ENCODE results near the gene TYMS.

DNA sequence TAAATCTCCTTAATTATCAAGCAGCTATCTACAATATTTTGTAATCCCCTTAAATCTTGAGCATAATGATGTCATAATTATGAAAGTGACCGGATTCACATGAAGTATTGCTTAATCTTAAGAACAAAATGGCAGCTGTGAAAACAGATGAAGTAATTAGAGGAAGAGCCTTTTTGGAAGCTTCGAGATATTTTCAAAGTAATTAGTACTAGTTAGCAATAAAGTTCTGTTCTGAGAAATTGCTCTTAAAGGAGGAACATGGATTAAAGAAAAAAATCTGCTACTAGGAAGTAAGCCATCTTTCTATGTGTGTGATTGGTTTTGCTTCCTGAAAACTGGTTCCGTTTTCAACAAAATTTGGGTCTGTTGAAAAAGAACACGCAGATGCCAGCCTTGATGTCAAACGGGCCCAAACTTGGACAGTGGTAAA lies 42.3 kb upstream of the TYMS start:
- TF ChIP-seq, protein P1, sequence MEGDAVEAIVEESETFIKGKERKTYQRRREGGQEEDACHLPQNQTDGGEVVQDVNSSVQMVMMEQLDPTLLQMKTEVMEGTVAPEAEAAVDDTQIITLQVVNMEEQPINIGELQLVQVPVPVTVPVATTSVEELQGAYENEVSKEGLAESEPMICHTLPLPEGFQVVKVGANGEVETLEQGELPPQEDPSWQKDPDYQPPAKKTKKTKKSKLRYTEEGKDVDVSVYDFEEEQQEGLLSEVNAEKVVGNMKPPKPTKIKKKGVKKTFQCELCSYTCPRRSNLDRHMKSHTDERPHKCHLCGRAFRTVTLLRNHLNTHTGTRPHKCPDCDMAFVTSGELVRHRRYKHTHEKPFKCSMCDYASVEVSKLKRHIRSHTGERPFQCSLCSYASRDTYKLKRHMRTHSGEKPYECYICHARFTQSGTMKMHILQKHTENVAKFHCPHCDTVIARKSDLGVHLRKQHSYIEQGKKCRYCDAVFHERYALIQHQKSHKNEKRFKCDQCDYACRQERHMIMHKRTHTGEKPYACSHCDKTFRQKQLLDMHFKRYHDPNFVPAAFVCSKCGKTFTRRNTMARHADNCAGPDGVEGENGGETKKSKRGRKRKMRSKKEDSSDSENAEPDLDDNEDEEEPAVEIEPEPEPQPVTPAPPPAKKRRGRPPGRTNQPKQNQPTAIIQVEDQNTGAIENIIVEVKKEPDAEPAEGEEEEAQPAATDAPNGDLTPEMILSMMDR (IDR thresholded peaks at IDR 0.05 in 2 of 3, conservative IDR thresholded peaks at IDR 0.05 in 1 of 3; ENCODE audit: insufficient read depth in 2 of 3, low read depth in 1 of 3, low read length in 3 of 3): no peak
- TF ChIP-seq, protein P2, sequence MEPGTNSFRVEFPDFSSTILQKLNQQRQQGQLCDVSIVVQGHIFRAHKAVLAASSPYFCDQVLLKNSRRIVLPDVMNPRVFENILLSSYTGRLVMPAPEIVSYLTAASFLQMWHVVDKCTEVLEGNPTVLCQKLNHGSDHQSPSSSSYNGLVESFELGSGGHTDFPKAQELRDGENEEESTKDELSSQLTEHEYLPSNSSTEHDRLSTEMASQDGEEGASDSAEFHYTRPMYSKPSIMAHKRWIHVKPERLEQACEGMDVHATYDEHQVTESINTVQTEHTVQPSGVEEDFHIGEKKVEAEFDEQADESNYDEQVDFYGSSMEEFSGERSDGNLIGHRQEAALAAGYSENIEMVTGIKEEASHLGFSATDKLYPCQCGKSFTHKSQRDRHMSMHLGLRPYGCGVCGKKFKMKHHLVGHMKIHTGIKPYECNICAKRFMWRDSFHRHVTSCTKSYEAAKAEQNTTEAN (CRISPR knock-in tag; IDR thresholded peaks at IDR 0.05): no peak
- no peak for TF ChIP-seq PTTG1 (tag; IDR thresholded peaks at IDR 0.05; ENCODE audit: low read depth)
- no peak for TF ChIP-seq TCF7 (IDR thresholded peaks at IDR 0.05; ENCODE audit: borderline replicate concordance)
- TF ChIP-seq BCL6 (CRISPR knock-in tag; IDR thresholded peaks at IDR 0.05): no peak
- TF ChIP-seq JUN (IDR thresholded peaks at IDR 0.05; ENCODE audit: borderline replicate concordance, low read depth, low read length): no peak
- TF ChIP-seq JUN (CRISPR knock-in tag; IDR thresholded peaks at IDR 0.05; ENCODE audit: borderline replicate concordance): no peak
- TF ChIP-seq BHLHE40 (IDR thresholded peaks at IDR 0.05; ENCODE audit: low read length): no peak
- TF ChIP-seq, protein P3, sequence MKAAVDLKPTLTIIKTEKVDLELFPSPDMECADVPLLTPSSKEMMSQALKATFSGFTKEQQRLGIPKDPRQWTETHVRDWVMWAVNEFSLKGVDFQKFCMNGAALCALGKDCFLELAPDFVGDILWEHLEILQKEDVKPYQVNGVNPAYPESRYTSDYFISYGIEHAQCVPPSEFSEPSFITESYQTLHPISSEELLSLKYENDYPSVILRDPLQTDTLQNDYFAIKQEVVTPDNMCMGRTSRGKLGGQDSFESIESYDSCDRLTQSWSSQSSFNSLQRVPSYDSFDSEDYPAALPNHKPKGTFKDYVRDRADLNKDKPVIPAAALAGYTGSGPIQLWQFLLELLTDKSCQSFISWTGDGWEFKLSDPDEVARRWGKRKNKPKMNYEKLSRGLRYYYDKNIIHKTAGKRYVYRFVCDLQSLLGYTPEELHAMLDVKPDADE (conservative IDR thresholded peaks at IDR 0.05; ENCODE audit: control insufficient read depth, low read depth, low read length): no peak
- TF ChIP-seq, protein P4, sequence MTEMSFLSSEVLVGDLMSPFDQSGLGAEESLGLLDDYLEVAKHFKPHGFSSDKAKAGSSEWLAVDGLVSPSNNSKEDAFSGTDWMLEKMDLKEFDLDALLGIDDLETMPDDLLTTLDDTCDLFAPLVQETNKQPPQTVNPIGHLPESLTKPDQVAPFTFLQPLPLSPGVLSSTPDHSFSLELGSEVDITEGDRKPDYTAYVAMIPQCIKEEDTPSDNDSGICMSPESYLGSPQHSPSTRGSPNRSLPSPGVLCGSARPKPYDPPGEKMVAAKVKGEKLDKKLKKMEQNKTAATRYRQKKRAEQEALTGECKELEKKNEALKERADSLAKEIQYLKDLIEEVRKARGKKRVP (CRISPR knock-in tag; IDR thresholded peaks at IDR 0.05): no peak
- TF ChIP-seq EZH2 (IDR thresholded peaks at IDR 0.05; ENCODE audit: borderline replicate concordance, low read depth, low read length): no peak
- TF ChIP-seq NCOA2 (IDR thresholded peaks at IDR 0.05; ENCODE audit: partially characterized antibody in 2 of 2): no peak
- no peak for TF ChIP-seq FOSL1 (tag; conservative IDR thresholded peaks at IDR 0.05)
